ENCODE results near the gene AKAP8.

GRCh38 chr19:15418579-15419412 lies 39.2 kb upstream of the AKAP8 start, which contains the start of gene AKAP8L:
- TF ChIP-seq EZH2 (IDR thresholded peaks at IDR 0.05; ENCODE audit: borderline replicate concordance) (no peak), CTCF (IDR thresholded peaks at IDR 0.05; ENCODE audit: poor library complexity) (peak; percentile 71)
